NT2/D1 (cell line): ENCODE results near the gene GIT2.

Experiments
- SUZ12 ChIP-seq: IDR thresholded peaks from 2 replicates; pipeline ENCODE4 v1.6.1; 2011; ENCODE audit not compliant: insufficient read length, insufficient read depth; ENCODE audit errors: extremely low read depth
- YY1 ChIP-seq: IDR thresholded peaks from 2 replicates; pipeline ENCODE4 v1.6.1; 2011; ENCODE audit not compliant: insufficient read length, insufficient read depth
- ZNF274 ChIP-seq: IDR thresholded peaks from 2 replicates; pipeline ENCODE4 v1.6.1; 2011; ENCODE audit warnings: mild to moderate bottlenecking, low read depth, low read length

- TF ChIP-seq SUZ12 (no peak), YY1 (no peak), ZNF274 (no peak)
Measured at GRCh38 chr12:109997393-109997792, 1.2 kb upstream of the GIT2 start.
